GM12878 (cell line): ENCODE measurements around the gene CDC5L. TPM values are rescaled to one million over a fixed set of nuclear protein-coding genes. Genes with fewer than 3 reads are reported as not detected.

Experiments
- CTCF ChIP-seq, 3 experiments: IDR thresholded peaks in 2 of 3; conservative IDR thresholded peaks in 1 of 3; 2 replicates each; pipeline ENCODE4 v1.5.1; 2011; ENCODE audit warnings: low read depth in 3 of 3, low read length in 3 of 3, mild to moderate bottlenecking in 3 of 3, control low read depth in 2 of 3, moderate library complexity in 2 of 3, inconsistent platforms in 1 of 3, mixed read lengths in 1 of 3; ENCODE audit not compliant: control insufficient read depth in 2 of 3, insufficient read depth in 1 of 3; ENCODE audit errors: extremely low read depth in 1 of 3
- CUX1 ChIP-seq: IDR thresholded peaks from 2 replicates; pipeline ENCODE4 v1.6.1; 2012; ENCODE audit warnings: improper control_type of control experiment, low read depth, low read length; ENCODE audit not compliant: insufficient replicate concordance
- POLR2A ChIP-seq: IDR thresholded peaks from 2 replicates; pipeline ENCODE4 v1.6.1; 2011; ENCODE audit warnings: low read depth, mild to moderate bottlenecking, low read length
- RUNX3 ChIP-seq: IDR thresholded peaks from 2 replicates; pipeline ENCODE4 v1.6.1; 2012; ENCODE audit warnings: low read length, inconsistent platforms
- ZBTB40 ChIP-seq: fragments of 450-650 bp; IDR thresholded peaks from 2 replicates; pipeline ENCODE4 v1.6.1; 2016; ENCODE audit warnings: mild to moderate bottlenecking, moderate library complexity, borderline replicate concordance
- ZNF384 ChIP-seq: IDR thresholded peaks from 2 replicates; pipeline ENCODE4 v1.6.1; 2012; ENCODE audit warnings: low read depth, mild to moderate bottlenecking, low read length, improper control_type of control experiment, borderline replicate concordance
- polyA plus RNA-seq, 11 experiments: library from polyadenylated mRNA; depleted of rRNA in 4 of 11; unstranded in 6 of 11; stranded (reverse) in 5 of 11; fragments of >200 nt; fragmentation: Nextera tagmentation in 4 of 11; fragmentation: Illumina TruSeq in 1 of 11; extraction: Ambion mirVana in 4 of 11; extraction: Trizol in 1 of 11; gene quantifications; 1 replicate in 1 of 11; 2 replicates in 10 of 11; pipeline versions ENCODE4 v1.2.1 to v1.2.3, GENCODE V29; 2011 to 2016; ENCODE audit warnings: inconsistent platforms in 2 of 11, missing spikeins in 2 of 11, low read depth in 1 of 11
- total RNA-seq, 4 experiments: library from RNA; depleted of rRNA in 3 of 4; stranded (reverse); fragments of >200 nt in 3 of 4; fragmentation: Illumina TruSeq in 1 of 4; extraction: Trizol in 1 of 4; gene quantifications; 2 replicates each; pipeline versions ENCODE4 v1.2.1 to v1.2.3, GENCODE V29; 2013 to 2021

The CDC5L gene
- total and polyA plus RNA-seq, 10 of the 15 experiments (the other 5 are each of a cell fraction or from before 2014, with no cell fraction given): 13.2 to 29.4 (median 18.8) TPM

- no peak for TF ChIP-seq CUX1
- TF ChIP-seq ZNF384: peak; percentile 10; the same call in 1 of the 2 replicates
- no peak for TF ChIP-seq ZBTB40
- TF ChIP-seq RUNX3: peak; percentile 69
- TF ChIP-seq POLR2A: no peak
- peak; percentile 61 to 79 (median 62); a peak in 5 of 6 replicates for TF ChIP-seq CTCF (IDR thresholded peaks at IDR 0.05 in 2 of 3, conservative IDR thresholded peaks at IDR 0.05 in 1 of 3; ENCODE audit: control insufficient read depth in 2 of 3, extremely low read depth in 1 of 3, insufficient read depth in 1 of 3, low read depth in 3 of 3, low read length in 3 of 3)
- TF ChIP-seq, all 136 proteins: peak for 5
These were observed 43.7 kb downstream of the CDC5L start (continued) for GRCh38 chr6:44431118-44431725.
